ENCODE data around the gene DNAL1. TPM values are rescaled to one million over a fixed set of nuclear protein-coding genes. Genes with fewer than 3 reads are reported as not detected.

The DNAL1 gene
- total RNA-seq, 1 donor from 2014 or later = 29.4 TPM

DNA sequence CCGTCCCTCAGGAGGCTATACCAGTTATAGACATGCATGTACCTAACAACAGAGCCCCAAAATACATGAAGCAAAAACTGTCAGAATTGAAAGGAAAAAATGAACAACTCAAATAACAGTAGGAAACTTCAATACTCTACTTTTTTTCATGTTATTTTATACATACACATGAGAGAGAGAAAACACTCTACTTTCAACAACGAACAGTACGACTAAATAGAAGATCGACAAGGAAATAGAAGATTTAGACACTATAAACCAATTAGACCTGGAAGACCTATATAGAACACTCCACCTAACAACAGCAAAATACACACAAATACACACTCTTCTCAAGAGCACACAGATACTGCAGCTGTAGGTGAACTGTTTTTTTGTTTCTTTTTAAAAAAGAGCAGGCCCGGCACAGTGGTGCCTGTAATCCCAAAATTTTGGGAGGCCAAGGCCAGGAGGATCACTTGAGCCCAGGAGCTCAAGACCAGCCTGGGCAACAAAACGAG is 104.1 kb downstream of the DNAL1 start:
- no peaks in the 10 kb centered on the region for H3K9me3 Mint-ChIP-seq
- no peak overlapping the region for H3K27ac Mint-ChIP-seq
- Histone ChIP-seq H3K27me3 (no peaks in the 10 kb centered on the region), H3K9ac (no peak overlapping the region), H2AFZ (replicated peaks) (no peak overlapping the region), H3K4me2 (no peak overlapping the region), H3K4me3 (no peak overlapping the region), H3K9me3 (ENCODE audit: low read depth) (no peaks in the 10 kb centered on the region), H3K79me2 (ENCODE audit: low read depth) (no peaks in the 10 kb centered on the region), H4K20me1 (ENCODE audit: low read depth) (peaks cover 9% of the 10 kb centered on the region), H3F3A (ENCODE audit: low read depth) (peaks cover 8% of the 10 kb centered on the region), H3K36me3 (no peaks in the 10 kb centered on the region), H3K4me1 (peaks cover 18% of the 10 kb centered on the region), H3K27ac (no peak overlapping the region)
- no peak for TF ChIP-seq EZH2phosphoT487 (IDR thresholded peaks at IDR 0.05)
- TF ChIP-seq, protein P1, sequence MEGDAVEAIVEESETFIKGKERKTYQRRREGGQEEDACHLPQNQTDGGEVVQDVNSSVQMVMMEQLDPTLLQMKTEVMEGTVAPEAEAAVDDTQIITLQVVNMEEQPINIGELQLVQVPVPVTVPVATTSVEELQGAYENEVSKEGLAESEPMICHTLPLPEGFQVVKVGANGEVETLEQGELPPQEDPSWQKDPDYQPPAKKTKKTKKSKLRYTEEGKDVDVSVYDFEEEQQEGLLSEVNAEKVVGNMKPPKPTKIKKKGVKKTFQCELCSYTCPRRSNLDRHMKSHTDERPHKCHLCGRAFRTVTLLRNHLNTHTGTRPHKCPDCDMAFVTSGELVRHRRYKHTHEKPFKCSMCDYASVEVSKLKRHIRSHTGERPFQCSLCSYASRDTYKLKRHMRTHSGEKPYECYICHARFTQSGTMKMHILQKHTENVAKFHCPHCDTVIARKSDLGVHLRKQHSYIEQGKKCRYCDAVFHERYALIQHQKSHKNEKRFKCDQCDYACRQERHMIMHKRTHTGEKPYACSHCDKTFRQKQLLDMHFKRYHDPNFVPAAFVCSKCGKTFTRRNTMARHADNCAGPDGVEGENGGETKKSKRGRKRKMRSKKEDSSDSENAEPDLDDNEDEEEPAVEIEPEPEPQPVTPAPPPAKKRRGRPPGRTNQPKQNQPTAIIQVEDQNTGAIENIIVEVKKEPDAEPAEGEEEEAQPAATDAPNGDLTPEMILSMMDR (IDR thresholded peaks at IDR 0.05) = no peak
- no peak for TF ChIP-seq EZH2 (IDR thresholded peaks at IDR 0.05)
- H3K36me3 Mint-ChIP-seq = no peaks in the 10 kb centered on the region
- H3K4me3 Mint-ChIP-seq = no peak overlapping the region
- peaks cover 55% of the 10 kb centered on the region for H3K4me1 Mint-ChIP-seq
- peaks cover 7% of the 10 kb centered on the region for H3K27me3 Mint-ChIP-seq (ENCODE audit: insufficient read depth, low read depth)
- no peak for DNase-seq (ENCODE audit: low spot score)

DNA sequence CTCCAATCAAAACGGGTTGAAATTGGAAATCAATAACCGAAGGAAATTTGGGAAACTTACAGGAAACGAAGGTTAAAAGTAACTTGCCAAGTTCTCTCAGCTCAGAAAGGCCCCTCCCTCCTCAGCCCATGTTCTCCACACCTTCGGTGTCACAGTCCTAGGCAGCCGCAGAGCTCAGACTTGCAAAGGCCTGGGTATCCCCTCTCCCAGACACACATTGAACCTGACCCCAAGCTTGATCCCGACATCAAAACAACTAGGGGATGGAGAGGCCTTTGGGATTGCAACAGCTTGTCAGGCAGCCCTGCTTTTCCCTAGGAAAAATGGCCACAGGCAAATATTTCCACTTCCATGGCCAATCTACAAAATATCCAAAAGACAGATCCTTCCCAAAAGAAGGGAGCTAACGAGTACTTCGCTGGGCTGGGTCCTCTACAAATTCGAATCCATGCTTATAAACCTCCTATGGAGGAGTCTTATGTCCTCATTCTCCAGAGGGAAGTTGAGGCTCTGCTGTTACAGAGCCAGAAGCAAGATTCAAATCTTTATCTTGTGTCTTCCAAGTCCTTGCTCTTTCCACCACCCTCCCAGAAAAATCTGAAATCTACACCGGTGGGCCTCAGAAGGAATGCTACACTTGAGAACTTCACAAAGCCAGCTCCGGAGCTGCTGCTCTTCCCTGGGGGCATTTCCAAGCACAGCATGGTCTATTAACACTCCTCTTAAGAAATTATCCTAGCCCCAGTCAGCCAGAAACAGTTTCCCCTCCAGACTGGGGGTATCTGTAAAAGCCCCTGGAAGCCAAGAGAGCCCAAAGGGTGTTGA is 105.1 kb downstream of the DNAL1 start:
- Histone ChIP-seq H3K79me2 (ENCODE audit: low read depth) (no peaks in the 10 kb centered on the region), H3K27ac (no peak overlapping the region), H3K9me3 (ENCODE audit: low read depth) (no peaks in the 10 kb centered on the region), H3K9ac (no peak overlapping the region), H3F3A (ENCODE audit: low read depth) (peaks cover 8% of the 10 kb centered on the region), H3K27me3 (no peaks in the 10 kb centered on the region), H4K20me1 (ENCODE audit: low read depth) (peaks cover 9% of the 10 kb centered on the region), H3K4me2 (no peak overlapping the region), H2AFZ (replicated peaks) (no peak overlapping the region), H3K36me3 (no peaks in the 10 kb centered on the region), H3K4me1 (peaks cover 18% of the 10 kb centered on the region), H3K4me3 (no peak overlapping the region)
- DNase-seq (ENCODE audit: low spot score) = no peak
- Mint-ChIP-seq H3K4me3 (no peak overlapping the region), H3K27me3 (ENCODE audit: insufficient read depth, low read depth) (peaks cover 7% of the 10 kb centered on the region), H3K9me3 (no peaks in the 10 kb centered on the region), H3K36me3 (no peaks in the 10 kb centered on the region), H3K27ac (no peak overlapping the region), H3K4me1 (peaks cover 55% of the 10 kb centered on the region)
- TF ChIP-seq, protein P1 (IDR thresholded peaks at IDR 0.05) = no peak
- TF ChIP-seq EZH2 (IDR thresholded peaks at IDR 0.05) (no peak), EZH2phosphoT487 (IDR thresholded peaks at IDR 0.05) (no peak)

DNA sequence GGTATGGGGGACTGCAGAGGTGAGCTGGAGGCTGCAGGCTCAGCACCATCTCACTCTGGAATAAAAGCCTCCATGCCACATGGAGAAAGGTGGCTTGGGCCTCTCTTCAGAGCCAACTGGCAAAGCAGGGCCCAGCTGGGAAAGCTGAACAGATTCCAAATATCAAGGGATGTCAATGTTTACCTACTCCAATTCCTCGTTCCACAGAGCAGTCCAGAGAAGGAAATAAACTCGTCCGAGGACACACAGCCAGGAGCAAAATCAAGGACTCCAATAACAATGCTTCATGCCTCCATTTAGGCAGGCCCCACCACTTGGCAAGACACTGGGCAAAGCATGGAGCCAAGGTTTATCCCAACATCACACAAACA is 105.7 kb downstream of the DNAL1 start:
- H3F3A ChIP-seq (ENCODE audit: low read depth) = peaks cover 8% of the 10 kb centered on the region
- no peak overlapping the region for H3K9ac ChIP-seq
- H3K9me3 ChIP-seq (ENCODE audit: low read depth) = no peaks in the 10 kb centered on the region
- H3K36me3 ChIP-seq = no peaks in the 10 kb centered on the region
- Mint-ChIP-seq H3K9me3 (no peaks in the 10 kb centered on the region), H3K4me3 (no peak overlapping the region), H3K27ac (no peak overlapping the region), H3K27me3 (ENCODE audit: insufficient read depth, low read depth) (peaks cover 6% of the 10 kb centered on the region), H3K36me3 (no peaks in the 10 kb centered on the region), H3K4me1 (peaks cover 59% of the 10 kb centered on the region)
- DNase-seq (ENCODE audit: low spot score) = no peak
- H3K4me1 ChIP-seq = peaks cover 18% of the 10 kb centered on the region
- H3K4me2 ChIP-seq = no peak overlapping the region
- H4K20me1 ChIP-seq (ENCODE audit: low read depth) = peaks cover 9% of the 10 kb centered on the region
- no peaks in the 10 kb centered on the region for H3K27me3 ChIP-seq
- no peak overlapping the region for H3K27ac ChIP-seq
- H2AFZ ChIP-seq (replicated peaks) = no peak overlapping the region
- TF ChIP-seq, protein P1 (IDR thresholded peaks at IDR 0.05) = no peak
- no peak for TF ChIP-seq EZH2phosphoT487 (IDR thresholded peaks at IDR 0.05)
- TF ChIP-seq EZH2 (IDR thresholded peaks at IDR 0.05) = no peak
- no peaks in the 10 kb centered on the region for H3K79me2 ChIP-seq (ENCODE audit: low read depth)
- no peak overlapping the region for H3K4me3 ChIP-seq
